ENCODE results near the gene PLP1. TPM values are rescaled to one million over a fixed set of nuclear protein-coding genes. Genes with fewer than 3 reads are reported as not detected.

PLP1 gene
- total RNA-seq, 4 donors from 2014 or later, result 1.2 to 2.2 TPM; not detected in 2

DNA sequence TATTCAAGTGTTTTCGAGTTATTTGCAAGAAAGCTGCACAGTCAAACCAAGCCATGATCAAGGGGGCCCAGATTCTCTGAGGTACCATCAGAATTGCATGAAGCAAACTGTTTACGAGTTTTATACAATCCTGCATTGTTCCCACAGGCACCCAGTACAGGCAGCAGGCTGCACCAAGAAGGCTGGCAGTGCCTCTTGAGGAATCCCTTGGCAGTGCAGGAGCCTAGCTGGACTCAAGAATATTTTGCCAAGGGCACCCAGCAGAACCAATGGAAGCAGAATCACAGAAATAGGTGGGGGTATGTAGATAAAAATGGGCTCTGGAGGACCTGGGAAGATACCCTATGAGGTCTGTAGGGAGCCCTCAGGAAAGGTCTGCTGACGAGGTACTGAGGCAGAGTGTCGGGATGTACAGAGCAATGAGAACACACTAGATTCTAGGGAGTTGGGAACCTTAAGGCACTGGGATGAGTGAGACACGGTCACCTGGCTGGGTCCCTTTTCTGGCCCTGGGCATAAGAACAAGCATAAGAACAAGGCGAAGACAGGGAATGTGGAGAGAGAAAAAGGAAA lies 2.5 kb upstream of the PLP1 start:
- H3K27me3 ChIP-seq, result peaks cover 0 to 3% (median 0%) of the 10 kb centered on the region in 3 donors
- peak in 1 of 2 donors; percentile 61 for ATAC-seq
- TF ChIP-seq POLR2A (IDR thresholded peaks at IDR 0.05), result no peak
- peak in 2 of 5 experiments; percentile 28 to 43 for TF ChIP-seq CTCF (IDR thresholded peaks at IDR 0.05 in 4 of 5, conservative IDR thresholded peaks at IDR 0.05 in 1 of 5)
- no peak for DNase-seq
- no peak overlapping the region for H3K27ac ChIP-seq
- intact Hi-C loops (cut with DNase I; ENCODE audit: low total_unique reads), result loop anchor here (1.0 kb wide), 1 partner anchor 63 kb away; no protein-coding TSS in a partner anchor
- no peaks in the 10 kb centered on the region for H3K9me3 ChIP-seq
- in situ Hi-C loops (cut with MboI; ENCODE audit: low sequenced_read_pairs in 4 of 4), result no loop called here
- no peaks in the 10 kb centered on the region for H3K4me1 ChIP-seq
- H3K36me3 ChIP-seq, result no peaks in the 10 kb centered on the region
- H3K4me3 ChIP-seq, result no peak overlapping the region

DNA sequence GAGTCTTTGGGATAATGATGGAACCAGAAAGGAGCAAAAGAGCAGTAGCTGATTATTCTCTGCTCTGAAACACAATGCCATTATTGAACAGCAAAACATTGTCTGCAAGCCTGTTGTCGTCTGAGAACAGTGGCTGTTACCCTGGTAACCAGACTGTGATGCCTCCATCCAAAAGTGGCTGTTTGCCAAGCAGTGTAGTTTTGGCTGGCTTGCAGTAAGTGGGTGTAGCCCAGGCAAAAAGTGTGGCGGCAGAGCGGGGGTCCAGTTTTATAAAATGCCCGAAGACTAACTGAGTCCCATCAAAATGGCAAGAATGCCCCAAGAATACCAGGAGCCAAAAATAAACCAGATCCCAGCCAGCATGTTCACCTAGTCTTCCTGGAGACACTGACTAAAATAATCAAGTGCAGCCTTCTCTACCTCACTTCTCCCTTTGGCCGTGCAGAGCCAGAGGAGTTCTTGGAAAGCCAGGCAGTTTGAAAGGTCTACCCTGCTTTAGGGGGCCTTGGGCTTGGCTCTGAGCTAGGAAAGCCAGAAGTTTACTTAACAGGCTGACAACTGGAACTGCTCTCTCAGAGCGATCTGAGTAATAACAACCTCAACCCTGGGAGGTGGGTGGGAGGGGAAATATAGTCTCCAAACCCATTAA lies 2.6 kb downstream of the PLP1 start:
- ATAC-seq (no peak), DNase-seq (no peak)
- H3K9me3 ChIP-seq, result no peaks in the 10 kb centered on the region
- no peak overlapping the region for H3K27ac ChIP-seq
- TF ChIP-seq CTCF (IDR thresholded peaks at IDR 0.05 in 4 of 5, conservative IDR thresholded peaks at IDR 0.05 in 1 of 5), result no peak
- TF ChIP-seq POLR2A (IDR thresholded peaks at IDR 0.05), result no peak
- H3K4me1 ChIP-seq, result no peaks in the 10 kb centered on the region
- intact Hi-C loops (cut with DNase I; ENCODE audit: low total_unique reads), result no loop called here
- H3K4me3 ChIP-seq, result no peak overlapping the region
- no peaks in the 10 kb centered on the region for H3K36me3 ChIP-seq
- H3K27me3 ChIP-seq, result peaks cover 0 to 3% (median 0%) of the 10 kb centered on the region in 3 donors
- in situ Hi-C loops (cut with MboI; ENCODE audit: low sequenced_read_pairs in 4 of 4), result no loop called here

DNA sequence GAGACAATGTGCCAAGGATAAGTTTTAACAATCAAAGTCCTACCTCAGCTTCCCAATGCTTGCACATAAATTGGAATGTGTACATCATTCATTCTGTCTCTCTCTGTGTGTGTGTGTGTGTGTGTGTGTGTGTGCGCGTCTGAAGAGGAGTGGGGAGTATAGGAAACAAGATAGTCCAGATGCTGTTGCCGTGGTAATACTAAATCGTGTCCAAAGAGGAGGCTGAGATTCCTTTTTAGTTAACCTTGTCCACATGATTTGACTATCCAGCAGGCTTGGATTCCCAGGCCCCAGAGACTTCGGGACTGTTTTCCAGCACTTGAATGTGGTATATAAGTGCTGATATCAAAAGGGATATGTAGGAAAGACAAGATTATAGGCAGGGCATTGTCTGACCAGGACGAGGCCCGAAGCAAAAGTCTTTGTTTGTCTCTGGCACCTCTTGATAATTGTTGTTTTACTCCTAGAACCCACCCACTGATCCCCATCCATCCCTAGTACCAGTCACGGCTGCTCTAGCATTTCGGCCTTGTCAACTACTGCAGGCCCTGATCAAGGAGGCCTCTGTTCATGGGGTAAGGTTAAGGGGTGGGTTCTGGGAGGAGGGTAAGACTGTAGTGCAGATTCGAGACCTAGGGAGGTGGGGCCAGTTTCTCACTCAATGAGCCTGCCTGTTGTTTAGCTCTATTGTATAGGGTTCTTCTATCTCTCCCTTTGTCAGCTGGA lies 3.9 kb downstream of the PLP1 start:
- Histone ChIP-seq H3K4me1 (no peaks in the 10 kb centered on the region), H3K27me3 (peaks cover 0 to 3% (median 0%) of the 10 kb centered on the region in 3 donors), H3K36me3 (no peaks in the 10 kb centered on the region), H3K9me3 (no peaks in the 10 kb centered on the region), H3K4me3 (no peak overlapping the region), H3K27ac (no peak overlapping the region)
- DNase-seq (no peak), ATAC-seq (no peak)
- in situ Hi-C loops (cut with MboI; ENCODE audit: low sequenced_read_pairs in 4 of 4), result no loop called here
- TF ChIP-seq CTCF (IDR thresholded peaks at IDR 0.05 in 4 of 5, conservative IDR thresholded peaks at IDR 0.05 in 1 of 5) (no peak), POLR2A (IDR thresholded peaks at IDR 0.05) (no peak)
- intact Hi-C loops (cut with DNase I; ENCODE audit: low total_unique reads), result no loop called here

DNA sequence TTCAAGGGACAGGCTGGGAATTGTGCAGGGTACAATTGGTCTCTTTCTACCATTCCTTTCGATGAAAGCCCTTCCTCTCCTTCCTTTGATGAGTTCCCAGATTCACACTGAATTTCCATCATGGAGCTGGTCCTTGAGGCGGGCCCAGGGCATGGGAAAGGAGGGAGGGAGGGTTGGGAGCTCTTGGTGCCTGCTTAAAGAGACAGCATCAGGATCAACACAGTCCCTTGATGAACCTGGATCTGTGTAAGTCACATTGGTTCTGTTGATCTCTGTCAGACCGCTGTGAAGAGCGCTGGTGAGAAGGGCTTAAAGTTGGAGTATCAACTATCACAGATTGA lies 4.4 kb downstream of the PLP1 start:
- Histone ChIP-seq H3K36me3 (no peaks in the 10 kb centered on the region), H3K4me3 (no peak overlapping the region), H3K4me1 (no peaks in the 10 kb centered on the region), H3K9me3 (no peaks in the 10 kb centered on the region), H3K27ac (no peak overlapping the region), H3K27me3 (peaks cover 0 to 3% (median 0%) of the 10 kb centered on the region in 3 donors)
- intact Hi-C loops (cut with DNase I; ENCODE audit: low total_unique reads) (no loop called here), in situ Hi-C loops (cut with MboI; ENCODE audit: low sequenced_read_pairs in 4 of 4) (no loop called here)
- ATAC-seq (no peak), DNase-seq (no peak)
- TF ChIP-seq CTCF (IDR thresholded peaks at IDR 0.05 in 4 of 5, conservative IDR thresholded peaks at IDR 0.05 in 1 of 5) (no peak), POLR2A (IDR thresholded peaks at IDR 0.05) (no peak)

All from gastrocnemius medialis (tissue), 4 donors.